Right atrium auricular region (tissue), 2 donors: ENCODE measurements around the gene LPO. TPM values are rescaled to one million over a fixed set of nuclear protein-coding genes. Genes with fewer than 3 reads are reported as not detected.

Source experiments
- DNase-seq: peaks from one replicate; pipeline ENCODE4 v3.0.0-alpha.2; 2019; ENCODE audit warnings: low spot score
- H3K27ac ChIP-seq, 2 donors: fragments of 200-600 bp; sonication (generic); 1 replicate in 1 of 2; 2 replicates in 1 of 2; pipeline ENCODE4 v1.5.1; 2016 to 2019
- H3K27me3 ChIP-seq, 2 donors: fragments of 200-600 bp; sonication (generic); one replicate each; pipeline versions ENCODE4 v1.5.1 to v1.6.0; 2017 to 2019
- H3K36me3 ChIP-seq: fragments of 200-600 bp; sonication (generic); one replicate; pipeline ENCODE4 v1.5.1; 2016
- H3K4me1 ChIP-seq, 2 donors: fragments of 200-600 bp; sonication (generic); one replicate each; pipeline versions ENCODE4 v1.5.1 to v1.6.0; 2017 to 2019
- H3K4me3 ChIP-seq, 2 donors: fragments of 200-600 bp; sonication (generic); 1 replicate in 1 of 2; 2 replicates in 1 of 2; pipeline ENCODE4 v1.5.1; 2017 to 2019; ENCODE audit warnings: mild to moderate bottlenecking in 1 of 2, moderate library complexity in 1 of 2
- H3K9me3 ChIP-seq, 2 donors: fragments of 200-600 bp; sonication (generic); one replicate each; pipeline ENCODE4 v1.5.1; 2019
- CTCF ChIP-seq, 2 donors: fragments of 200-600 bp; sonication (generic); IDR thresholded peaks; one replicate each; pipeline ENCODE4 v1.5.1; 2019; ENCODE audit warnings: antibody characterized with exemption in 2 of 2
- total RNA-seq, 2 donors: library from RNA; depleted of rRNA; stranded (reverse); fragments of >200 nt; gene quantifications; one replicate each; pipeline ENCODE4 v1.1.0, GENCODE V29; 2016

The LPO gene
- total RNA-seq, 2 donors from 2014 or later = not detected

DNA sequence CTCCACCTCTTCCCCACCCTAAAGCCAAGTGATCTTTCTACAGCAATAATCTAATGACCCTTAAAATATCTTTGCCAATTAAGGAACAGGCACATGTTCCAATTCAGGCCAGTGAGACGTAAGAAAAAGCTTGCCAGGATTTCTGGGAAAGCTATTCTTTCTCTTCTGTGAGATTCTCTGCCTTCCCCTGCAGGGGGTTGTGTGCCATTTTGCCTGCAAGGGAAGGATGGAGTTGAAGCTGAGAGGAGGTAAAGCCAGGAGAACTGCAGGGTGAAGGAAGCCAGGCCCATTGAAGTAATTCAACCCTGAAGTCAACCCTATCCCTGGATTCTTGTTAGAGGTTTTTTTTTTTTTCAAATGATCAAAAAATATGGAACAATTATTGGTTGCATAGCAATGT, 9.0 kb upstream of the LPO start:
- no peaks in the 10 kb centered on the region for H3K27me3 ChIP-seq
- H3K4me1 ChIP-seq = no peaks in the 10 kb centered on the region
- no peak for TF ChIP-seq CTCF (IDR thresholded peaks at IDR 0.05)
- no peaks in the 10 kb centered on the region for H3K9me3 ChIP-seq
- DNase-seq = no peak
- no peaks in the 10 kb centered on the region for H3K36me3 ChIP-seq
- H3K4me3 ChIP-seq = no peak overlapping the region
- no peak overlapping the region for H3K27ac ChIP-seq

DNA sequence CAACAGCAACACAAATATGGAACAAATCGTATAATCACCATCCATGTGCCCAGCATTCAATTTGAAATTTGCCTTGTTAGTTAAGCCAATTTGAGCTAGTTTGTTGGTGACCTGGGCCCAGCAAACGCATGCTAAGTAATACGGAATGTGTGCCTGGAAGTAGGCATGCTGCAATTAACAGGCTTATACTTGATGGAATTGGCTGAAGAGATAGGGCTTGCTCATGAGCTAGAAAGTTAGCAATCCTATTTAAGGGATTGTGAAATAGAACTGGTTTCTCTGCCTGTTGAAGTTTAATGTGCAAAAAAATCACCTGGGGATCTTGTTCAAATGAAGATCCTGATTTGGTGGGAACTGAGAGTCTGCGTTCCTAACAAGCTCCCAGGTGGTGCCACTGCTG, 8.5 kb upstream of the LPO start:
- no peak overlapping the region for H3K4me3 ChIP-seq
- no peak overlapping the region for H3K27ac ChIP-seq
- H3K27me3 ChIP-seq = no peaks in the 10 kb centered on the region
- TF ChIP-seq CTCF (IDR thresholded peaks at IDR 0.05) = no peak
- H3K4me1 ChIP-seq = no peaks in the 10 kb centered on the region
- H3K9me3 ChIP-seq = no peaks in the 10 kb centered on the region
- no peak for DNase-seq
- no peaks in the 10 kb centered on the region for H3K36me3 ChIP-seq

GRCh38 chr17:58231641-58232040, 6.7 kb upstream of the LPO start:
- TF ChIP-seq CTCF (IDR thresholded peaks at IDR 0.05) = no peak
- Histone ChIP-seq H3K36me3 (no peaks in the 10 kb centered on the region), H3K9me3 (no peaks in the 10 kb centered on the region), H3K27ac (no peak overlapping the region), H3K4me1 (no peaks in the 10 kb centered on the region), H3K4me3 (no peak overlapping the region), H3K27me3 (no peaks in the 10 kb centered on the region)
- no peak for DNase-seq

- Histone ChIP-seq H3K4me1 (no peaks in the 10 kb centered on the region), H3K27ac (no peak overlapping the region), H3K9me3 (no peaks in the 10 kb centered on the region), H3K4me3 (no peak overlapping the region), H3K27me3 (no peaks in the 10 kb centered on the region), H3K36me3 (no peaks in the 10 kb centered on the region)
- no peak for TF ChIP-seq CTCF (IDR thresholded peaks at IDR 0.05)
- DNase-seq = no peak
These were observed 5.7 kb upstream of the LPO start for GRCh38 chr17:58232707-58233156.

DNA sequence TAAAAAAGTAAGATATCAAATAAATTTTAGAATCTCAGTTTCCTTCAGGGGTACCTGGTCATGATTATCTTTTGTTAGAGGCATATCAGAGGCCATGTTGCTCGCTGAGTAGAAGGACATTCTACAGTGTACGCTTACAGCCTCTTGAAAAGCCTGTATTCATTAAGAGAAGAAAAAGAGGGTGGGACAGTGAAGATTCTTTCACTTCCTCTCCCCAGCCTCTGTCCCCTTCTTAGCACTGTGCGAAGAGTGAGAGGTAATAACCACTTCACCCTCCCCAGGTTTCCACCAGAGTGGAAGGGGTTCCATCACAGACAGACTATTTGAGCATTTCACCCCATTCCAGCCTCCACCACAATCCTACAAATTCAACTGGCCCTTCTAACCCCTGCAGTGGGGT, 4.8 kb upstream of the LPO start:
- no peaks in the 10 kb centered on the region for H3K27me3 ChIP-seq

More for the DNA sequence above, 4.8 kb upstream of the LPO start:
- Histone ChIP-seq H3K4me3 (no peak overlapping the region), H3K36me3 (no peaks in the 10 kb centered on the region), H3K9me3 (no peaks in the 10 kb centered on the region), H3K4me1 (no peaks in the 10 kb centered on the region), H3K27ac (no peak overlapping the region)
- TF ChIP-seq CTCF (IDR thresholded peaks at IDR 0.05) = no peak
- no peak for DNase-seq
